ENCODE results near the gene MAGEA10.

DNA sequence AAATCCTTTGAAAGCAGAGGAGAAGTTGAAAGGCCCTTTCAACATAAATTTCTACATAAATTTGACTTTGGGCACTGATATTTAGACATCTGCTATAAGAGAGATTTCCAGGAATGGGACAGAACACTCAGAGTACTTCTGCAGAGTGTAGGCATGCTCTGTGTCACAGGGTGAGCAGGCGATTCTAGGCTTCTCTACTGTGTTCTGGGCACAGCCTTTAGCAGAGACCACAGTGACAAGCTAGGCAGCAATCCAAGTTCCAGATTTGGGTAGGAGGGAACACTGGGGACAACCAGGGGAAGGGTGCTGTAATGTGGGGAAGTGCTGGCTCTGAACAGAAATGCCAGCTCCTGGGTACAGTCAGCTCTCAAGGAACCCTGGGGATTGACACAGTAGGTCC, 6.9 kb downstream of the MAGEA10 start:
- TF ChIP-seq, protein P1, sequence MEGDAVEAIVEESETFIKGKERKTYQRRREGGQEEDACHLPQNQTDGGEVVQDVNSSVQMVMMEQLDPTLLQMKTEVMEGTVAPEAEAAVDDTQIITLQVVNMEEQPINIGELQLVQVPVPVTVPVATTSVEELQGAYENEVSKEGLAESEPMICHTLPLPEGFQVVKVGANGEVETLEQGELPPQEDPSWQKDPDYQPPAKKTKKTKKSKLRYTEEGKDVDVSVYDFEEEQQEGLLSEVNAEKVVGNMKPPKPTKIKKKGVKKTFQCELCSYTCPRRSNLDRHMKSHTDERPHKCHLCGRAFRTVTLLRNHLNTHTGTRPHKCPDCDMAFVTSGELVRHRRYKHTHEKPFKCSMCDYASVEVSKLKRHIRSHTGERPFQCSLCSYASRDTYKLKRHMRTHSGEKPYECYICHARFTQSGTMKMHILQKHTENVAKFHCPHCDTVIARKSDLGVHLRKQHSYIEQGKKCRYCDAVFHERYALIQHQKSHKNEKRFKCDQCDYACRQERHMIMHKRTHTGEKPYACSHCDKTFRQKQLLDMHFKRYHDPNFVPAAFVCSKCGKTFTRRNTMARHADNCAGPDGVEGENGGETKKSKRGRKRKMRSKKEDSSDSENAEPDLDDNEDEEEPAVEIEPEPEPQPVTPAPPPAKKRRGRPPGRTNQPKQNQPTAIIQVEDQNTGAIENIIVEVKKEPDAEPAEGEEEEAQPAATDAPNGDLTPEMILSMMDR (IDR thresholded peaks at IDR 0.05): no peak
- no peak for TF ChIP-seq ZFX (IDR thresholded peaks at IDR 0.05; ENCODE audit: borderline replicate concordance)

Data from 22Rv1 (cell line).